Aorta (tissue), 5 donors: ENCODE measurements around the gene IL12A. TPM values are rescaled to one million over a fixed set of nuclear protein-coding genes. Genes with fewer than 3 reads are reported as not detected.

Source experiments
- ATAC-seq: fragments of 200-7000 bp; cut with Tn5 transposase; one replicate; pipeline ENCODE4 v1.9.1; 2022; ENCODE audit warnings: moderate library complexity; ENCODE audit not compliant: low FRiP score
- DNase-seq, 2 donors: peaks; one replicate each; pipeline ENCODE4 v3.0.0-alpha.2; 2020
- H3K27ac ChIP-seq, 2 donors: one replicate each; pipeline ENCODE4 v1.5.1; 2013; ENCODE audit warnings: low read length in 2 of 2, mild to moderate bottlenecking in 2 of 2, moderate library complexity in 2 of 2, control low read depth in 1 of 2, inconsistent platforms in 1 of 2, low read depth in 1 of 2
- H3K27me3 ChIP-seq, 2 donors: one replicate each; pipeline ENCODE4 v1.6.1; 2013; ENCODE audit warnings: control low read depth in 1 of 2, low read length in 1 of 2, mild to moderate bottlenecking in 1 of 2, moderate library complexity in 1 of 2; ENCODE audit not compliant: insufficient read depth in 2 of 2, control insufficient read depth in 1 of 2
- H3K36me3 ChIP-seq, 2 donors: one replicate each; pipeline ENCODE4 v1.6.1; 2013; ENCODE audit warnings: control low read depth in 1 of 2, low read length in 1 of 2, mild to moderate bottlenecking in 1 of 2; ENCODE audit not compliant: insufficient read depth in 2 of 2, control insufficient read depth in 1 of 2
- H3K4me1 ChIP-seq, 2 donors: one replicate each; pipeline ENCODE4 v1.6.1; 2013; ENCODE audit warnings: low read length in 2 of 2, control low read depth in 1 of 2, mild to moderate bottlenecking in 1 of 2, moderate library complexity in 1 of 2; ENCODE audit not compliant: insufficient read depth in 2 of 2, control insufficient read depth in 1 of 2
- H3K4me3 ChIP-seq, 2 donors: one replicate each; pipeline ENCODE4 v1.5.1; 2013; ENCODE audit warnings: low read length in 2 of 2, control low read depth in 1 of 2, mild to moderate bottlenecking in 1 of 2
- H3K9me3 ChIP-seq: one replicate; pipeline ENCODE4 v1.6.1; 2013; ENCODE audit warnings: mild to moderate bottlenecking, low read length; ENCODE audit not compliant: control insufficient read depth
- WGBS, 2 donors: extraction: QIAGEN DNeasy Blood & Tissue Kit; methylation state at CpG; one replicate each; pipeline ENCODE4 v1.1.7; 2013; 5-methylcytosine and 5-hydroxymethylcytosine counted together
- intact Hi-C, 2 donors: fragments of 100-400 bp; cut with DNase I; formaldehyde crosslinking; loops; one replicate each; pipeline versions ENCODE4 v1.14.2 to v1.15.0; 2022
- polyA plus RNA-seq, 2 donors: library from polyadenylated mRNA; stranded (reverse); fragments of 200-250 nt; gene quantifications; one replicate each; pipeline ENCODE4 v1.2.3, GENCODE V29; 2013
- total RNA-seq, 2 donors: library from RNA; stranded (reverse); fragmentation: NEBNext Ultra II Directional; extraction: Animal tissue kit (Norgen Biotek cat#: 25700); gene quantifications; one replicate each; pipeline ENCODE4 v1.2.1, GENCODE V29; 2021
- donor health status: healthy with polysubstance abuse.
- donor health status: Bipolar disorder and iron deficiency.
- donor health status: DM: no; HTN: no; CAD: no.
- donor health status: DM: no; HTN: no; CAD: no.
- donor health status: DM: yes; HTN: yes; CAD: no.

The IL12A gene
- total and polyA plus RNA-seq, 4 donors = 0.15 to 0.57 TPM; not detected in 2

DNA sequence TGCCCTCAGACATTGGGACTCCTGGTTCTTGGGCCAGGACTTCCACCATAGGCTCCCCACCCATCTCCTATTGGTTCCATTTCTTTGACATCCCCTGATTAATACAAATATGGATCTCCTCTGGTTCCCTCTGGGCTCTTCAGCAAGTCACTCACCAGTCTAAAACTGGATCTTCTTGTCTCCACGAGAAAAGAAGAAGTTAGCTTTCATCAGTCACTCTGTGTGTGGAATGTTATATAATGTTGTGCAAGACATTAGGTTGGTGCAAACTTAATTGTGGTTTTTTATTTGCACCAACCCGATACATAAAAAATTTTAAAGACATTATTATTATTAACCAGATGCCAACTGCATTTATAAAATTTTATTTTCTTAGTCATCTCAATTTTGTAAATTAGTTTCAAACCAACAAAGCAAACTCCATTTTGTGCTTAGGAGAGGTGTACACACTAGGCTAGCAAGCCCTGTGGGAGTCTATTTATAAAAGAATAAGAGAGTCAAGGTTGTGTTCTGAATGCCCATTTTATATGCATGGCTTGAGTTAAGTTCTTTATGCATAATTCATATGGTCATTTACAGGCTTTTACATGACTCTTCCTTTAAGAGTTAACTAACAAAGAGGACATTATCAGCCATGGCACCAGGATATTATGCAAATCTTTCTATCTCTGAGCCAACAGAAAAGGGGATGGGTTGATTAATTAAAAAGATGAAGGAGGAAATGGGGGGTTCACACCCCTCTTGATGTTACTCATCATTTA lies 35.1 kb upstream of the IL12A start:
- Histone ChIP-seq H3K36me3 (no peaks in the 10 kb centered on the region), H3K27ac (no peak overlapping the region), H3K4me1 (no peaks in the 10 kb centered on the region), H3K4me3 (no peak overlapping the region), H3K9me3 (no peaks in the 10 kb centered on the region), H3K27me3 (peaks cover 0 to 2% of the 10 kb centered on the region in 2 donors)
- DNase-seq = no peak
- 75 to 91% methylated on average over 2 of the region's 2 CpGs for WGBS, 2 donors
- ATAC-seq = no peak
- intact Hi-C loops = no loop called here

DNA sequence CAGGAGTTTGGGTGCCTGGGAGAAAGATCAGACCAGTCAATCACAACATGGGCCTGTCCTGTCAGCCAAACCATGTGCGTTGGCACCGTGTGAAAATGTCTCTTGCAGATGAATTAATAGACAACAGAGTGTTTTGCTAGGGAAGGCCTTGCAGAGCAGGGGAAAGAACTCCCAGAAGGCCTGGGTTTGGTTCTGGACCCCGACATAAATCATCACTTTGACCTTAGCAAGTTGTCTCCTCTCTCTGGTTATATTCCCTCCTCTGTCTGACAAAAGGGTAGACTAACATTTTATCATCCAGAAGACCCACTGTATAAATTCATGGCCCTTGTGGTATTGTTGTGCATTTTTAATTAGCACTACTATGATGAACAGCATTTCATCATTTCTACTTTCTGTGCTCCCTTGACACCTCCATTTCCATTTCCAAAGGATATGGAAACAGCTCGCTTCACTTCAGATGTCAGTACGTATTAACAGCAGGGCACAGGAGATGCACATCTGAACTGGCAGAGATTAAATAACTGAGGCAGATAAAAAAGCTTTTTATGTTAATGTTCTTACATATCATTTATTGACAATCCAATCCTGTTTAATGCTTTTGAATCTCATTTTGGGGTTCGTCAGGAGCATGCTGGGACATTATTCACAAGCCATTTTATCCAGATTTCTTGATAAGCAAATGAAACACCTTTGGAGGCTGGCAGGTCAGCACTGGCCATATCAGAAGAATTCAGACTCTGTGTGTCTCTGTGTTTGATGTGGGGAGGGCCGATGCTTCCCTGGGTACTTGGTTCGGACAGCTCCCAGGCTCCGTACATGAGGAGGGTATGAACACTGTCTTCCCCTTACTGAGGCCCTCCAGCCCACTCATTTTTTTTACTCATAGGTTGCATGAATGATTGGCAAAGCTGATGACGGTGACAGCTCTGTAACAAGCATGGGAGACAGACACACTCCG lies 28.2 kb upstream of the IL12A start:
- no peaks in the 10 kb centered on the region for H3K27me3 ChIP-seq
- no peaks in the 10 kb centered on the region for H3K36me3 ChIP-seq
- ATAC-seq = no peak
- WGBS, 2 donors = 69 to 76% methylated on average over 11 of the region's 11 CpGs
- no peaks in the 10 kb centered on the region for H3K4me1 ChIP-seq
- intact Hi-C loops = no loop called here
- DNase-seq = no peak
- no peak overlapping the region for H3K4me3 ChIP-seq
- H3K27ac ChIP-seq = no peak overlapping the region
- no peaks in the 10 kb centered on the region for H3K9me3 ChIP-seq

DNA sequence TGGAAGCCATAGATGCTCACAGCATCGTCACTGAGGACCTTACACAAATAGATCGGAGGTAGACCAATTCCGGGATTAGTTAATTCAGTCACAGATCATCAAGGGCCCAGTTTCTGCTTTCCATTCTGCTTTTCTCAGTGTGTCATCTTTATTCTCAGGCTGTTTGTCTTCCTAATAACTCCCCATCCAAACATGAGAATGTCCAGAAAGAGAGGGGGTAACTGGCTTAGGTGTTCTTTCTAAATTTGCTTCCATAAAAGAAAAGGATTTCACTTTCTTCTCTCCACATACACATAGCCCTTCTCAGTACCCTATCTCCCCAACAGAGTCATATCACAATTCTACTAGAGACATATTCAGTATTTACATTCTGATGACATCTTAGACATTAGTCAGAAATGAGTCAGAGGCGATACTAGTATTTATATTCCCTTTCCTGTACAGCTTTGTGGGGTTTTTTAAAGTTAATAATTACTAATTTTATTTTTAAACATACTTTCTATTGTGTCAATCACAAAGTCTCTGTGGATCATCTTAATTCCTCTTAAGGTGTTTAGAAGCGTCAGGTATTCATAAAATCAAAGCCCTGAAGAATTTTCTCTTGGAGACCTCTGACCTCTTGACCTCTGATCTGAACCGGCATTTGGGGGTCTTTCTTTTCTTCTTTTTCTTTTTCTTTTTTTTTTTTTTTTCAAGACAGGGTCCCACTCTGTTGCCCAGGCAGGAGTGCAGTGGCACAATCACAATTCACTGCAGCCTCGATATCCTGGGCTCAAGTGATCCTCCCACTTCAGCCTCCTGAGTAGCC lies 24.3 kb upstream of the IL12A start:
- no peaks in the 10 kb centered on the region for H3K9me3 ChIP-seq
- no peak overlapping the region for H3K27ac ChIP-seq
- H3K27me3 ChIP-seq = no peaks in the 10 kb centered on the region
- H3K36me3 ChIP-seq = no peaks in the 10 kb centered on the region
- intact Hi-C loops = no loop called here
- WGBS, 2 donors = 74 to 79% methylated on average over 7 of the region's 7 CpGs
- no peaks in the 10 kb centered on the region for H3K4me1 ChIP-seq
- DNase-seq (no peak), ATAC-seq (no peak)
- H3K4me3 ChIP-seq = no peak overlapping the region

DNA sequence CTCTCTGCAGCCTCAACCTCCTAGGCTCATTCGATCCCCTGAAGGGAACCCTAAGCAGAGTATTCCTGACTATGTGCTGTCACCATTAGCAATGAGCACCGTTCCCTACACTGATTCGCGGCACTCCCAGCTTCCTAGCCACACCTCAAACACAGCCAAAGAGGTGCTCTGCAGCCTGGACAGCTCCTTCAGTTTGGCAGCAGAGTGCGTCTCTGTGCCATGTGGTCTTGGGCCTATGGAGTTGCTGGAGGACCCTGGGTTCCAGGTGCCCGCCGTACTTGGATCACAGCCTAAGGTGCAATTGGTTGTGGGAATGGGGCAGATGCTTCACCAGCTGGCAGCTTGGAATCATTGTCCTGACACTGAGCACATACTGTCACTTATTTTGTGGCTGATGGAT lies 17.3 kb upstream of the IL12A start:
- Histone ChIP-seq H3K9me3 (no peaks in the 10 kb centered on the region), H3K4me3 (no peak overlapping the region), H3K27me3 (no peaks in the 10 kb centered on the region), H3K27ac (no peak overlapping the region), H3K36me3 (no peaks in the 10 kb centered on the region), H3K4me1 (no peaks in the 10 kb centered on the region)
- intact Hi-C loops = no loop called here
- ATAC-seq = no peak
- no peak for DNase-seq
- 73 to 76% methylated on average over 7 of the region's 7 CpGs for WGBS, 2 donors

DNA sequence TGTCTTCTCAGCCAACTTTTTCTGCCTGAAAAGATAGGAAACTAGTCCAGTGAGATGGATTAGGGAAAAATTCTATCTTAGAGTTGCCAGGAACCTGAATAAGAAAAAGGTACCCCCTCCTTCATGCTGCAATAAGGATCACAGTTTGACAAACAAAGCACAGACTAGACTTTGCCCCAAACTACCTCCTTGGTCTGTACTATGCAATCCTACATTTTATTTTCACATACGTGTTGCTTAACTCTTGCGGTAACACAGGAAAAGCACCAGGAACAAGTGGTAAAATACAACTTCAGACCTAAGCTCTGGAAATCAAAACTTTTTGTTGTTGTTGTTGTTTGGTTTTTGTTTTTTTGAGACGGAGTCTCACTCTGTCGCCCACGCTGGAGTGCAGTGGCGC lies 11.3 kb upstream of the IL12A start:
- intact Hi-C loops = no loop called here
- no peak overlapping the region for H3K4me3 ChIP-seq
- H3K36me3 ChIP-seq = no peaks in the 10 kb centered on the region
- ATAC-seq (no peak), DNase-seq (no peak)
- H3K4me1 ChIP-seq = no peaks in the 10 kb centered on the region
- 89 to 92% methylated on average over 6 of the region's 6 CpGs for WGBS, 2 donors
- H3K27me3 ChIP-seq = no peaks in the 10 kb centered on the region
- H3K9me3 ChIP-seq = no peaks in the 10 kb centered on the region
- H3K27ac ChIP-seq = no peak overlapping the region

DNA sequence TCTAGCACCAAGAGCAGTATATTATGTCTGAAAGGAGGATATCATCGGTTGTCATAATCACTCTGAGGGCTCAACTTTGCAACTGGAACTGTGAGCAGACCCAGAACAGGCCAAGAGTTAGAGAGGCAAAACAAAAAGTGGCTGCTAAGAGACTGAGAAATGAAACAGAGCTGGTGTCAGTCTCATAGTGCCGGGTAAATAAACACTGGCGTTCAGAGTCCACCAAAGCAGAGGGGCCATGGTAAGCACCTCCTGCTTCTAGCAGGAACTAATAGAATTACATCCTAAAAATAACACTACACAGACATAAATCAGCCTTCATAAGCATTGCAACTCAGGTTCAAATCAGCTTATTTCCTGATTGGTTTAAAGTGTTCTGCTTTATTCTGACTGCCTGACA lies 10.3 kb upstream of the IL12A start:
- Histone ChIP-seq H3K36me3 (no peaks in the 10 kb centered on the region), H3K27me3 (no peaks in the 10 kb centered on the region), H3K4me1 (no peaks in the 10 kb centered on the region), H3K9me3 (no peaks in the 10 kb centered on the region), H3K4me3 (no peak overlapping the region), H3K27ac (no peak overlapping the region)
- intact Hi-C loops = no loop called here
- ATAC-seq (no peak), DNase-seq (no peak)
- 12 to 15% methylated on average over 3 of the region's 3 CpGs for WGBS, 2 donors

DNA sequence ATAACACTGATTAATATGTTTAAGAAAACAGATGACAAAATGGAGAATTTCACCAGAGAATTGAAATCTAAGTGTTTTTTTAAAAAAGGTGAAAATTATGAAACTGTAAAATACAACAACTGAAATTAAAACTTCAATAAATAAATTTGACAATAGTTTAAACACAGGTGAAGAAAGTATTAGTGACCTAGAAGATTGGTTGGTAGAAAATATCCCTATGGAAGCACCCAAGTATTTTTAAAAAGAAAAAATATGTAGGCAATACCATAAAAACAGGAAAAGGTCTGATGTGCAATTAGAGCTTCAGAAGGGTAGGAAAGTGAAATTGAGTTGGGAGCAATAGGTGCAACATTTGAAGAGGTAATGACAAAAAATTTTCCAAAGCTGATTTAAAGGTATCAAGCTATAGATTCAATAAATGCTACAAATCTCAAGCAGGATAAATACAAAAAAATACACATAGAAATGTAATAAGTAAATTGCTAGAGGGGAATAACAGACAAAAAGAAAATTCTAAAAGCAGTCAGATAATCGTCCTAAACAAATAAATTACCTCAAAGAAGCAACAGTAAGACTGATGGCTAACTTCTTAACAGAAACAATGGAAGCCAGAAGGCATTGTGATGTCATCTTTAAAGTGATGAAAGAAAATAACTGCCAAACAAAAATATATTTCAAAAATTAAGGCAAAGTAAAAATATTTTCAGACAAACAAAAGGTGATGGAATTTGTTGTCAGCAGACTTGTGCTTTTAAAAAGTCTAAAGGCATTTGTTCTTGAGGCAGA lies 9.5 kb upstream of the IL12A start:
- intact Hi-C loops = no loop called here
- Histone ChIP-seq H3K27ac (no peak overlapping the region), H3K4me3 (no peak overlapping the region), H3K9me3 (no peaks in the 10 kb centered on the region), H3K4me1 (no peaks in the 10 kb centered on the region), H3K36me3 (no peaks in the 10 kb centered on the region), H3K27me3 (no peaks in the 10 kb centered on the region)
- ATAC-seq (no peak), DNase-seq (no peak)
- 63 to 71% methylated on average over 1 of the region's 1 CpG for WGBS, 2 donors

DNA sequence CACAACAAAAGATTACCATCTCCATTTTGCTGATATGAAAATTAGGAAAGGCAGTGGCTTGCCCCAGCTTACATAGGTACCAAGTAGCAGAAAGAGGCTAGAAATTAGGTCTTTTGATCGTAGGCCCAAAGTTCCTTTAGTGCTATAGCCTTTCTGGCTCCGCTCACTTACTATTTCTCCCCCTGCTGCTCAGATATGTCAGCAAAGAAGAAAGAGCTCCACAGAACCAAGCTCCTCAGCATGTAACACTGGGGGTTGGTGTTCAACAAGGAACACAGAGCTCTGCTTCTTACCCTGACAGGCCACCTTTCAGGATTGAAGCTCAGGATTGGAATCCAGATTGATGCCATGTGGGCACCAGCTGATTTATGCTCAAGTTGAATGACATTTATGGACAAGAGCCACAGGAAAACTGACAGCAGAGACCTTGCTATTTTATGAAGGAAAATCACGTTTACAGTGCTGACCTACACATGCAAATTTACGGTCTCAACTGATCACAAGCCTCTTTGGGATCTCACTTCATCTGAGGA lies 6.1 kb upstream of the IL12A start:
- Histone ChIP-seq H3K9me3 (no peaks in the 10 kb centered on the region), H3K27me3 (no peaks in the 10 kb centered on the region), H3K36me3 (no peaks in the 10 kb centered on the region), H3K4me1 (no peaks in the 10 kb centered on the region), H3K27ac (no peak overlapping the region), H3K4me3 (no peak overlapping the region)
- intact Hi-C loops = no loop called here
- 71 to 80% methylated on average over 4 of the region's 4 CpGs for WGBS, 2 donors
- no peak for DNase-seq
- no peak for ATAC-seq
